NCI-H2107 treated with DMSO at 0.1 percent for 48 hours (cell line): Measurements from ENCODE around the gene TLCD5.

Experiments
- DNase-seq: peaks from one replicate; lab custom pipeline; 2025; ENCODE audit not compliant: unreplicated experiment; lab: John Stamatoyannopoulos, UW

The TLCD5 gene

GRCh38 chr11:120307476-120307875 lies 17.6 kb upstream of the TLCD5 start:
- no peak for DNase-seq

GRCh38 chr11:120308081-120308480 lies 17.0 kb upstream of the TLCD5 start:
- no peak for DNase-seq

GRCh38 chr11:120310870-120311269 lies 14.2 kb upstream of the TLCD5 start:
- DNase-seq, result no peak

- DNase-seq, result no peak
These were observed 10.2 kb upstream of the TLCD5 start for GRCh38 chr11:120314861-120315260.

GRCh38 chr11:120316880-120317688 lies 8.0 kb upstream of the TLCD5 start:
- no peak for DNase-seq

GRCh38 chr11:120317689-120318480 lies 7.2 kb upstream of the TLCD5 start:
- DNase-seq, result no peak

GRCh38 chr11:120318906-120319305 lies 6.2 kb upstream of the TLCD5 start:
- DNase-seq, result no peak

- no peak for DNase-seq
These were observed 1.1 kb downstream of the TLCD5 start for GRCh38 chr11:120326228-120326627.

GRCh38 chr11:120326845-120327281 lies 1.8 kb downstream of the TLCD5 start:
- no peak for DNase-seq

GRCh38 chr11:120327311-120327710 lies 2.2 kb downstream of the TLCD5 start:
- no peak for DNase-seq

- DNase-seq, result no peak
These were observed 4.5 kb downstream of the TLCD5 start for GRCh38 chr11:120329556-120329955.

GRCh38 chr11:120330045-120330444 lies 4.9 kb downstream of the TLCD5 start:
- no peak for DNase-seq

GRCh38 chr11:120331301-120331996 lies 6.3 kb downstream of the TLCD5 start:
- no peak for DNase-seq

GRCh38 chr11:120332822-120333716 lies 8.0 kb downstream of the TLCD5 start:
- DNase-seq, result no peak

GRCh38 chr11:120333801-120334200 lies 8.7 kb downstream of the TLCD5 start:
- DNase-seq, result no peak

GRCh38 chr11:120334332-120334731 lies 9.2 kb downstream of the TLCD5 start:
- DNase-seq, result no peak

- DNase-seq, result peak; percentile 83
These were observed 9.9 kb downstream of the TLCD5 start for GRCh38 chr11:120334894-120335462.

GRCh38 chr11:120335556-120335907 lies 10.4 kb downstream of the TLCD5 start:
- no peak for DNase-seq

GRCh38 chr11:120335908-120336640 lies 11.0 kb downstream of the TLCD5 start, which contains the start of gene ARHGEF12:
ARHGEF12 (plus strand) TSS chr11:120336413; CDS start chr11:120337244, 831 bp downstream.
- peak; percentile 44 for DNase-seq
